GM12892 (cell line): ENCODE data around the gene GPR55.

Source experiments
- POLR2A ChIP-seq: IDR thresholded peaks from 2 replicates; pipeline ENCODE4 v1.6.1; 2011; ENCODE audit warnings: low read depth, low read length, control low read depth
- POLR2AphosphoS5 ChIP-seq: IDR thresholded peaks from 2 replicates; pipeline ENCODE4 v1.6.1; 2011; ENCODE audit warnings: low read depth, low read length, control low read depth
- TAF1 ChIP-seq: IDR thresholded peaks from 2 replicates; pipeline ENCODE4 v1.6.1; 2011; ENCODE audit warnings: low read depth, mild to moderate bottlenecking, control low read depth, low read length, borderline replicate concordance

GRCh38 chr2:230932556-230933511 lies 7.8 kb upstream of the GPR55 start:
- TF ChIP-seq POLR2AphosphoS5 (no peak), POLR2A (no peak), TAF1 (no peak)
